ENCODE measurements around the gene PHLPP1. TPM values are rescaled to one million over a fixed set of nuclear protein-coding genes. Genes with fewer than 3 reads are reported as not detected.

Gene PHLPP1
- total and polyA plus RNA-seq, 5 donors from 2014 or later: 0.27 to 20.3 (median 0.52) TPM

- Histone ChIP-seq H3K4me3 (ENCODE audit: low read depth, low read length) (no peak overlapping the region), H3K27ac (ENCODE audit: insufficient read depth, low read length, poor library complexity, severe bottlenecking) (no peak overlapping the region), H3K4me1 (ENCODE audit: control insufficient read depth, insufficient read depth, low read length, poor library complexity, severe bottlenecking) (peaks cover 21% of the 10 kb centered on the region), H3K9me3 (ENCODE audit: control insufficient read depth in 2 of 2, low read length in 2 of 2) (no peaks in the 10 kb centered on the region), H3K36me3 (ENCODE audit: control insufficient read depth, insufficient read depth, low read length) (no peaks in the 10 kb centered on the region), H3K27me3 (ENCODE audit: control insufficient read depth, insufficient read depth, low read length) (no peaks in the 10 kb centered on the region)
- peaks cover 0 to 2% (median 0%) of the 10 kb centered on the region in 7 donors for H3K9me3 Mint-ChIP-seq
- no peaks in the 10 kb centered on the region for H3K36me3 Mint-ChIP-seq
- ATAC-seq (ENCODE audit: low read depth in 2 of 2): no peak
- H3K4me1 Mint-ChIP-seq: peaks cover 45 to 69% (median 53%) of the 10 kb centered on the region in 4 donors
- no peaks in the 10 kb centered on the region for H3K27me3 Mint-ChIP-seq
- no peak for DNase-seq
- no peak overlapping the region for H3K27ac Mint-ChIP-seq
- H3K4me3 Mint-ChIP-seq: no peak overlapping the region
These were observed 72.8 kb downstream of the PHLPP1 start for GRCh38 chr18:62788111-62788510.

- no peak for ATAC-seq (ENCODE audit: low read depth in 2 of 2)
- Mint-ChIP-seq H3K4me1 (peaks cover 46 to 62% (median 50%) of the 10 kb centered on the region in 4 donors), H3K9me3 (peaks cover 0 to 2% (median 0%) of the 10 kb centered on the region in 7 donors), H3K27me3 (no peaks in the 10 kb centered on the region), H3K27ac (no peak overlapping the region), H3K36me3 (no peaks in the 10 kb centered on the region), H3K4me3 (no peak overlapping the region)
- no peak for DNase-seq
- H3K4me3 ChIP-seq (ENCODE audit: low read depth, low read length): no peak overlapping the region
- no peaks in the 10 kb centered on the region for H3K36me3 ChIP-seq (ENCODE audit: control insufficient read depth, insufficient read depth, low read length)
- no peaks in the 10 kb centered on the region for H3K9me3 ChIP-seq (ENCODE audit: control insufficient read depth in 2 of 2, low read length in 2 of 2)
- H3K27me3 ChIP-seq (ENCODE audit: control insufficient read depth, insufficient read depth, low read length): no peaks in the 10 kb centered on the region
- H3K27ac ChIP-seq (ENCODE audit: insufficient read depth, low read length, poor library complexity, severe bottlenecking): no peak overlapping the region
- peaks cover 17% of the 10 kb centered on the region for H3K4me1 ChIP-seq (ENCODE audit: control insufficient read depth, insufficient read depth, low read length, poor library complexity, severe bottlenecking)
These were observed 73.5 kb downstream of the PHLPP1 start for GRCh38 chr18:62788876-62789275.

- peaks cover 30 to 47% (median 33%) of the 10 kb centered on the region in 4 donors for H3K4me1 Mint-ChIP-seq
- H3K27ac ChIP-seq (ENCODE audit: insufficient read depth, low read length, poor library complexity, severe bottlenecking): no peak overlapping the region
- ATAC-seq (ENCODE audit: low read depth in 2 of 2) (no peak), DNase-seq (peak in 1 of 3 donors; percentile 11)
- peaks cover 0 to 2% (median 0%) of the 10 kb centered on the region in 7 donors for H3K9me3 Mint-ChIP-seq
- no peaks in the 10 kb centered on the region for H3K27me3 ChIP-seq (ENCODE audit: control insufficient read depth, insufficient read depth, low read length)
- peak overlapping the region in 1 of 3 donors; percentile 58 for H3K27ac Mint-ChIP-seq
- H3K4me1 ChIP-seq (ENCODE audit: control insufficient read depth, insufficient read depth, low read length, poor library complexity, severe bottlenecking): no peaks in the 10 kb centered on the region
- H3K9me3 ChIP-seq (ENCODE audit: control insufficient read depth in 2 of 2, low read length in 2 of 2): no peaks in the 10 kb centered on the region
- H3K36me3 ChIP-seq (ENCODE audit: control insufficient read depth, insufficient read depth, low read length): no peaks in the 10 kb centered on the region
- peak overlapping the region in 1 of 4 donors; percentile 37 for H3K4me3 Mint-ChIP-seq
- no peak overlapping the region for H3K4me3 ChIP-seq (ENCODE audit: low read depth, low read length)
- no peaks in the 10 kb centered on the region for H3K27me3 Mint-ChIP-seq
- H3K36me3 Mint-ChIP-seq: no peaks in the 10 kb centered on the region
These were observed 75.8 kb downstream of the PHLPP1 start for GRCh38 chr18:62790871-62791772.

- no peaks in the 10 kb centered on the region for H3K4me1 ChIP-seq (ENCODE audit: control insufficient read depth, insufficient read depth, low read length, poor library complexity, severe bottlenecking)
- ATAC-seq (ENCODE audit: low read depth in 2 of 2): no peak
These were observed 76.7 kb downstream of the PHLPP1 start for GRCh38 chr18:62792016-62792415.

GRCh38 chr18:62795813-62796212 lies 80.5 kb downstream of the PHLPP1 start:
- H3K4me3 Mint-ChIP-seq: no peak overlapping the region
- no peaks in the 10 kb centered on the region for H3K27me3 Mint-ChIP-seq
- Histone ChIP-seq H3K36me3 (ENCODE audit: control insufficient read depth, insufficient read depth, low read length) (no peaks in the 10 kb centered on the region), H3K4me3 (ENCODE audit: low read depth, low read length) (no peak overlapping the region), H3K27ac (ENCODE audit: insufficient read depth, low read length, poor library complexity, severe bottlenecking) (no peak overlapping the region), H3K27me3 (ENCODE audit: control insufficient read depth, insufficient read depth, low read length) (no peaks in the 10 kb centered on the region), H3K4me1 (ENCODE audit: control insufficient read depth, insufficient read depth, low read length, poor library complexity, severe bottlenecking) (no peaks in the 10 kb centered on the region), H3K9me3 (ENCODE audit: control insufficient read depth in 2 of 2, low read length in 2 of 2) (no peaks in the 10 kb centered on the region)
- no peaks in the 10 kb centered on the region for H3K36me3 Mint-ChIP-seq
- ATAC-seq (ENCODE audit: low read depth in 2 of 2) (no peak), DNase-seq (no peak)
- no peak overlapping the region for H3K27ac Mint-ChIP-seq
- H3K9me3 Mint-ChIP-seq: peaks cover 0 to 1% (median 0%) of the 10 kb centered on the region in 7 donors
- H3K4me1 Mint-ChIP-seq: peaks cover 17 to 26% (median 25%) of the 10 kb centered on the region in 4 donors

More at GRCh38 chr18:62792016-62792415, 76.7 kb downstream of the PHLPP1 start:
- peaks cover 0 to 2% (median 0%) of the 10 kb centered on the region in 7 donors for H3K9me3 Mint-ChIP-seq
- H3K4me3 ChIP-seq (ENCODE audit: low read depth, low read length): no peak overlapping the region
- H3K36me3 Mint-ChIP-seq: no peaks in the 10 kb centered on the region
- peaks cover 30 to 45% (median 31%) of the 10 kb centered on the region in 4 donors for H3K4me1 Mint-ChIP-seq
- H3K27me3 Mint-ChIP-seq: no peaks in the 10 kb centered on the region
- no peaks in the 10 kb centered on the region for H3K27me3 ChIP-seq (ENCODE audit: control insufficient read depth, insufficient read depth, low read length)
- H3K9me3 ChIP-seq (ENCODE audit: control insufficient read depth in 2 of 2, low read length in 2 of 2): no peaks in the 10 kb centered on the region
- no peak overlapping the region for H3K4me3 Mint-ChIP-seq
- H3K36me3 ChIP-seq (ENCODE audit: control insufficient read depth, insufficient read depth, low read length): no peaks in the 10 kb centered on the region
- DNase-seq: no peak
- no peak overlapping the region for H3K27ac Mint-ChIP-seq
- H3K27ac ChIP-seq (ENCODE audit: insufficient read depth, low read length, poor library complexity, severe bottlenecking): no peak overlapping the region

- no peak overlapping the region for H3K27ac Mint-ChIP-seq
- no peaks in the 10 kb centered on the region for H3K9me3 ChIP-seq (ENCODE audit: control insufficient read depth in 2 of 2, low read length in 2 of 2)
- H3K36me3 Mint-ChIP-seq: no peaks in the 10 kb centered on the region
These were observed 80.9 kb downstream of the PHLPP1 start for GRCh38 chr18:62796216-62796621.

GRCh38 chr18:62797329-62797728 lies 82.0 kb downstream of the PHLPP1 start:
- Histone ChIP-seq H3K4me1 (ENCODE audit: control insufficient read depth, insufficient read depth, low read length, poor library complexity, severe bottlenecking) (no peaks in the 10 kb centered on the region), H3K4me3 (ENCODE audit: low read depth, low read length) (no peak overlapping the region), H3K9me3 (ENCODE audit: control insufficient read depth in 2 of 2, low read length in 2 of 2) (no peaks in the 10 kb centered on the region), H3K27ac (ENCODE audit: insufficient read depth, low read length, poor library complexity, severe bottlenecking) (no peak overlapping the region), H3K36me3 (ENCODE audit: control insufficient read depth, insufficient read depth, low read length) (no peaks in the 10 kb centered on the region), H3K27me3 (ENCODE audit: control insufficient read depth, insufficient read depth, low read length) (no peaks in the 10 kb centered on the region)
- Mint-ChIP-seq H3K36me3 (no peaks in the 10 kb centered on the region), H3K4me3 (no peak overlapping the region), H3K4me1 (peaks cover 9 to 25% (median 16%) of the 10 kb centered on the region in 4 donors), H3K9me3 (peaks cover 0 to 1% (median 0%) of the 10 kb centered on the region in 7 donors), H3K27ac (no peak overlapping the region), H3K27me3 (no peaks in the 10 kb centered on the region)
- DNase-seq: no peak
- no peak for ATAC-seq (ENCODE audit: low read depth in 2 of 2)

More at GRCh38 chr18:62796216-62796621, 80.9 kb downstream of the PHLPP1 start:
- no peaks in the 10 kb centered on the region for H3K36me3 ChIP-seq (ENCODE audit: control insufficient read depth, insufficient read depth, low read length)
- H3K27me3 ChIP-seq (ENCODE audit: control insufficient read depth, insufficient read depth, low read length): no peaks in the 10 kb centered on the region
- no peak overlapping the region for H3K4me3 Mint-ChIP-seq
- no peak overlapping the region for H3K27ac ChIP-seq (ENCODE audit: insufficient read depth, low read length, poor library complexity, severe bottlenecking)
- no peaks in the 10 kb centered on the region for H3K27me3 Mint-ChIP-seq
- DNase-seq: no peak
- H3K4me1 ChIP-seq (ENCODE audit: control insufficient read depth, insufficient read depth, low read length, poor library complexity, severe bottlenecking): no peaks in the 10 kb centered on the region
- H3K4me1 Mint-ChIP-seq: peaks cover 15 to 26% (median 21%) of the 10 kb centered on the region in 4 donors
- peaks cover 0 to 1% (median 0%) of the 10 kb centered on the region in 7 donors for H3K9me3 Mint-ChIP-seq
- no peak for ATAC-seq (ENCODE audit: low read depth in 2 of 2)
- no peak overlapping the region for H3K4me3 ChIP-seq (ENCODE audit: low read depth, low read length)
